Duodenal mucosa (tissue), 2 donors: ENCODE data around the gene UBE2N.

ENCODE experiments used
- H3K27ac ChIP-seq: one replicate; pipeline ENCODE4 v1.7.0; 2013; ENCODE audit warnings: low read depth, low read length
- H3K27me3 ChIP-seq, 2 donors: one replicate each; pipeline ENCODE4 v1.7.0; 2013; ENCODE audit warnings: low read length in 2 of 2, control low read depth in 1 of 2; ENCODE audit not compliant: insufficient read depth in 2 of 2, control insufficient read depth in 1 of 2
- H3K36me3 ChIP-seq, 2 donors: one replicate each; pipeline ENCODE4 v1.7.0; 2013; ENCODE audit warnings: low read length in 2 of 2, control low read depth in 1 of 2; ENCODE audit not compliant: insufficient read depth in 2 of 2, control insufficient read depth in 1 of 2
- H3K4me1 ChIP-seq, 2 donors: one replicate each; pipeline ENCODE4 v1.7.0; 2013; ENCODE audit warnings: low read length in 2 of 2, control low read depth in 1 of 2; ENCODE audit not compliant: insufficient read depth in 2 of 2, control insufficient read depth in 1 of 2
- H3K4me3 ChIP-seq, 2 donors: one replicate each; pipeline ENCODE4 v1.7.0; 2013; ENCODE audit warnings: low read length in 2 of 2, low read depth in 1 of 2
- H3K9ac ChIP-seq, 2 donors: one replicate each; pipeline ENCODE4 v1.7.0; 2013; ENCODE audit warnings: low read length in 2 of 2, low read depth in 1 of 2
- H3K9me3 ChIP-seq, 2 donors: one replicate each; pipeline ENCODE4 v1.7.0; 2013; ENCODE audit warnings: low read length in 2 of 2, control low read depth in 1 of 2; ENCODE audit not compliant: control insufficient read depth in 1 of 2

The UBE2N gene

DNA sequence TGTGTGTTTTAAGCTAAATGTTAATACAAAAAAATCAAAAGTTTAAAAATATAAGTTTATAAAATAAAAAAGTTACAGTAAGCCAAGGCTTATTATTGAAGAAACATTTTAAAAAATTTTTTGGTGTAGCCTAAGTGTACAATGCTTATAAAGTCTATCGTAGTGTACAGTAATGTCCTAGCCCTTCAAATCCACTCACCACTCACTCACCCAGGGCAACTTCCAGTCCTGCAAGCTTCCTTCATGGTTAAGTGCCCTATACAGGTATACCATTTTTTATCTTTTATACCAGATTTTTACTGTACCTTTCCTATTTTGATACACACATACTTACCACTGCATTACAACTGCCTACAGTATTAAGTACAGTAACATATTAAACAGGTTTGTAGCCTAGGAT, 11.9 kb downstream of the UBE2N start:
- no peaks in the 10 kb centered on the region for H3K36me3 ChIP-seq
- H3K27me3 ChIP-seq: no peaks in the 10 kb centered on the region
- H3K9ac ChIP-seq: no peak overlapping the region
- H3K4me3 ChIP-seq: no peak overlapping the region
- H3K27ac ChIP-seq: no peak overlapping the region
- H3K9me3 ChIP-seq: no peaks in the 10 kb centered on the region
- peaks cover 5 to 13% of the 10 kb centered on the region in 2 donors for H3K4me1 ChIP-seq

DNA sequence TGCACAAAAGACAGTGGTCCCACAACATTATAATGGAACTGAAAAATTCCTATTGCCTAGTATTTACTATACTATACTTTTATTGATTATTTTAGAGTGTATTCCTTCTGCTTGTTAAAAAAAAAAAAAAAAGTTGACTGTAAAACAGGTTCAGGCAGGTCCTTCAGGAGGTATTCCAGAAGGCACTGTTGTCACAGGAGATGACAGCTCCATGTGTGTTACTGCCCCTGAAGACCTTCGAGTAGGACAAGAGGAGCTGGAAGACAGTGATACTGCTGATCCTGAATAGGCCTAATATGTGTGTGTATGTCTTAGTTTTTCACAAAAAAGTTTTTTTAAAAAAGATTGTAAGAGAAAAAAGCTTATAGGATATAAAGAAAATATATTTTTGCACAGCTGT, 12.3 kb downstream of the UBE2N start:
- Histone ChIP-seq H3K4me3 (no peak overlapping the region), H3K4me1 (peaks cover 5 to 13% of the 10 kb centered on the region in 2 donors), H3K27ac (no peak overlapping the region), H3K27me3 (no peaks in the 10 kb centered on the region), H3K9ac (no peak overlapping the region), H3K36me3 (no peaks in the 10 kb centered on the region), H3K9me3 (no peaks in the 10 kb centered on the region)

DNA sequence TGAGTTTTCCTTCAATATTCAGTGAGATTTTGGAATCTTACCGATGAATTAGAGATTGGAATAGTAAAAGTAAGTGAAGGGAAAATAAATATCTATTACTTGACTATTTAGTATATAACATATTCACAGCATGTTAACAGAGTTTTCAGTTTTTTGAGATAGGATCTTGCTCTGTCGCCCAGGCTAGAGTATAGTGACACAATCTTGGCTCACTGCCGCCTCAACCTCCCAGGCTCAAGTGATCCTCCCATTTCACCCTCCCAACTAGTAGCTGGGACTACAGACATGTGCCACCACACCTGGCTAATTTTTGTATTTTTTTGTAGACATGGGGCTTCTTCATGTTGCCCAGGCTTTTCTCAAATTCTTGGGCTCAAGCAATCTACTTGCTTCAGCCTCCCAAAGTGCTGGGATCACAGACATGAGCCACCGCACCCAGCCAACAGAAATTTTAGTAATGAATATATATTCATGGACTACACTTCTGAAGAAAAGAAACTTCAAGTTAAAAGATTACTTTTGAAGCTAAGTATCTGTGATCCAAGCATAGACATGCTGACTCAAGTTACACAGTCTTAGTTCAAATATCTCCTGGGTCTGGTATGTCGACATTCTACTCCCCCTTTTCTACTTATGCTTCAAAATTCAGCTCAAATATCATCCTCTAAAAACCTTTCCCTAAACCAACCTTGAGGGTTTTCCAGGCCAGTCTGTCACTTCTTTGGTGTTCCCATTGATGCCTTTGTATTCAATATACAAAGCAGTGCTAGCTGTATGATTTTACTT, 13.8 kb downstream of the UBE2N start:
- no peak overlapping the region for H3K27ac ChIP-seq
- no peak overlapping the region for H3K9ac ChIP-seq
- no peaks in the 10 kb centered on the region for H3K9me3 ChIP-seq
- H3K27me3 ChIP-seq: no peaks in the 10 kb centered on the region
- H3K4me3 ChIP-seq: no peak overlapping the region
- no peaks in the 10 kb centered on the region for H3K36me3 ChIP-seq
- H3K4me1 ChIP-seq: peaks cover 5 to 18% of the 10 kb centered on the region in 2 donors

DNA sequence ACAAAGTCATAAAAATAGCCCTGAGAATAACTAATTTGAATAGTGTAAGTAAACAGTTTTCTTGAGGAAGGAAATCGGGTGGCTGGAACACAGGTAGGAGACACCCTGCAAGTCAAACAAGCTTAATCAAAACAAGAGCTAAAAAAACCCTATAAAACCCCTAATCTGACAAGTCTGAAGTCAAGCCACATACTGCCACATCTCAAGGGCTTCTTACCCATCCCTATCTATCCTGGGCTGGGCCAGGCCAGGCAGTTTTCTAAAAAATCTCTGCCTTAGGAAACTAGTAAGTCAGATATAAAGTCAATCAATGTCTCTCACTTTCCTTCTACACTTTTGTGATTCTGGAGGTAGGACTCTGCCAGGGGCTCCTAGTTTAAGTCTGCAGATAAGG, 15.3 kb downstream of the UBE2N start:
- Histone ChIP-seq H3K4me1 (peaks cover 5 to 18% of the 10 kb centered on the region in 2 donors), H3K27ac (no peak overlapping the region)

DNA sequence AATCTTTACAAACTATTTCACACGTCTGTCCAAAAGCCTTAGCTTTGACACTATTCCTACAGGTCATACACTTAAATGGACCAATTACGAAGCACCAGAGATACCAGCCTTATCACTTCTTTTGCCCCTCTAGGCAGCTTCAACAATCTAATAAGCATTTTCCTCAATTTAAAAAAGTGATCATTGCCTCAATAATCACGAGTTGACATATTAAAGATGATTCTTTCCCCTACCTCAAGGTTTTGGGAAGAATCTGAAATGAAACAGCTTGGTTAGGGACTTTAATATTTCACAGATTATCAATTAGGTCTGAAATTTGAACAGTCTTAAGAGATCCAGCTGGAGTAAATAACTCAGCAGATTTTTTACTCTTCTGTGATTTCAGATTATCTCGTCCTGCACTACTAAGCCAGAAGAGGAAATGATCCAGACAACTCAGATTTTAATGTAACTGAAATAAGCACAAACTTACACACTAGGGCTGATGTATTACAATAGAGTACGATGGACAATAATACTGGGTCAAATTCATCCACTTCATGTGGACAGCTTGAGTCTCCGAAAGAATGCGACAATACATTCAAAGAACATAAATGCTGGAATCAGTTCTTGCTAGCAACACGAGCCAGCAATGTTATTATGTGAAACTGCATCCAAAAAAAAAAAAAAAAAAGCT, 15.9 kb downstream of the UBE2N start:
- H3K9me3 ChIP-seq: no peaks in the 10 kb centered on the region
- no peak overlapping the region for H3K4me3 ChIP-seq
- H3K36me3 ChIP-seq: no peaks in the 10 kb centered on the region
- no peak overlapping the region for H3K27ac ChIP-seq
- H3K4me1 ChIP-seq: peaks cover 5 to 18% of the 10 kb centered on the region in 2 donors
- no peaks in the 10 kb centered on the region for H3K27me3 ChIP-seq
- H3K9ac ChIP-seq: no peak overlapping the region

More for the DNA sequence above, 15.3 kb downstream of the UBE2N start:
- Histone ChIP-seq H3K36me3 (no peaks in the 10 kb centered on the region), H3K27me3 (no peaks in the 10 kb centered on the region), H3K9ac (no peak overlapping the region), H3K9me3 (no peaks in the 10 kb centered on the region), H3K4me3 (no peak overlapping the region)

DNA sequence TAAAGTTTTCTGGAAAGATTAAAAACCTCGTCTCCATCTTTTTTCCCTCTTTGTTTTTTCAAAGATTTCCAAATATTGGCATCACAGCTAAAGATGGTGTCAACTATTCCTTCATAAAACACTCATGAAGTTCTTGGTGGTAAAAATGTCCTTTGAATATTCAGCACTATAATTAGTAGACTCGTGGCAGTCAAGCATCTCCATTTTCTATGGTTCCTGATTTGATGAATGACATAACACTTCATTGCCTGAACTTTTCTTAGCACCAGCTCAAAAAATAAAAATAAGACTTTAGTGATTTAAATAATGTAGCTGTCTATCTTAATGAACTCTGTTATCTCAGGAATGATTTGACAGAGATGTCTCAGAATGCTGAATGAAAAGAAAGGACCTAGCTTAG, 19.7 kb downstream of the UBE2N start:
- H3K27ac ChIP-seq: no peak overlapping the region
- H3K9me3 ChIP-seq: no peaks in the 10 kb centered on the region
- H3K27me3 ChIP-seq: no peaks in the 10 kb centered on the region
- H3K4me3 ChIP-seq: no peak overlapping the region
- no peaks in the 10 kb centered on the region for H3K36me3 ChIP-seq
- no peak overlapping the region for H3K9ac ChIP-seq
- H3K4me1 ChIP-seq: peaks cover 5 to 18% of the 10 kb centered on the region in 2 donors

DNA sequence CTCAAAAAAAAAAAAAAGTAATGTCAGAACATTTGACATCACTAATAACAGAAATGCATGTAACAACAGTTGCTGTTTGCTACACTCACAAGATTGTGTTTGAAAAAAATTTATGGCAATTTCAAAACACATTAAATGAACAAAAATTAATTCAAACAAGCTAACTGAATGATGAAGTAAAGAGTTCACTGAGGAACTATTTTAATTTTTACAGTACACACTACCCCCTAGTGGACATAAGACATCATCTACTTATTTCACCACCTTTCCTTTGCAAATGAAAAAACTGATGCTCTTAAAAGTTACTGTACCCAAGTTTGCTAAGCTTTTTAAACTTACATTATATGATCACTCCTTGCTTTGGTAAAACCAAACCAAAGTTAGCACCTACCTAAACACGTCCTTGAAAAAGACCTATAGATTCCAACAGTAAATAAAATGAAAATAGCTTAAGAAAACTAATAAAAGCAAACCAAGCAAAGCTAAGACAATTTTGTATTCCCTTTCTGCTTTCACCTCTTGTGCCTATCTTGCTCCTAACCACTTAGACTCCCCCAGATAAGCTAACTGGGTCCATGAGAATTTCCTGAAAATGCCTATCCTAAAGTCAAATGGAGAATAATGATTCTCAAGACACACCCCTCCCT, 22.2 kb downstream of the UBE2N start:
- H3K27ac ChIP-seq: no peak overlapping the region
- H3K9me3 ChIP-seq: no peaks in the 10 kb centered on the region
- no peak overlapping the region for H3K9ac ChIP-seq
- peaks cover 0 to 12% of the 10 kb centered on the region in 2 donors for H3K4me1 ChIP-seq
- no peaks in the 10 kb centered on the region for H3K27me3 ChIP-seq
- H3K4me3 ChIP-seq: no peak overlapping the region
- H3K36me3 ChIP-seq: no peaks in the 10 kb centered on the region

DNA sequence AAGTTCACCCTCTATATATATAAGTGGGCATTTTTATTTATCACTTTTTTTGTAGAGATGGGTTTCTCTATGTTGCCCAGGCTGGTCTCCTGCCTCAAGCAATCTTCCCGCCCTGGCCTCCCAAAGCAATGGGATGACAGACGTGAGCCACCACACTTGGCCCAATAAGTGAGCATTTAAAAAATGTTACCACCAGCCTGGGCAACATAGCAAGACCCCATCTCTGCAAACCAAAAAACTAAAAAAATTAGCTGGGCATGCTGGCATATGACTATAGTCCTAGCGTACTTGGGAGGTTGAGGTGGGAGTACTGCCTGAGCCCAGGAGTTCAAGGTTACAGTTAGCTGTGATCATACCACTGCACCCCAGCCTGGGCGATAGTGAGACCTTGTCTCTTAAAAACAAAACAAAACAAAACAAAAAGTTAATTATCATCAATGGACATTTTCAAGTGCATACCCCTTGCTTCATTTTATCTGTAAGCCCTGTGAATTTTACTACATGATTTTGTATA, 23.7 kb downstream of the UBE2N start:
- H3K9ac ChIP-seq: no peak overlapping the region
- H3K36me3 ChIP-seq: no peaks in the 10 kb centered on the region
- H3K9me3 ChIP-seq: no peaks in the 10 kb centered on the region
- H3K4me3 ChIP-seq: no peak overlapping the region
- H3K27me3 ChIP-seq: no peaks in the 10 kb centered on the region
- H3K27ac ChIP-seq: no peak overlapping the region
- H3K4me1 ChIP-seq: peaks cover 4 to 8% of the 10 kb centered on the region in 2 donors

DNA sequence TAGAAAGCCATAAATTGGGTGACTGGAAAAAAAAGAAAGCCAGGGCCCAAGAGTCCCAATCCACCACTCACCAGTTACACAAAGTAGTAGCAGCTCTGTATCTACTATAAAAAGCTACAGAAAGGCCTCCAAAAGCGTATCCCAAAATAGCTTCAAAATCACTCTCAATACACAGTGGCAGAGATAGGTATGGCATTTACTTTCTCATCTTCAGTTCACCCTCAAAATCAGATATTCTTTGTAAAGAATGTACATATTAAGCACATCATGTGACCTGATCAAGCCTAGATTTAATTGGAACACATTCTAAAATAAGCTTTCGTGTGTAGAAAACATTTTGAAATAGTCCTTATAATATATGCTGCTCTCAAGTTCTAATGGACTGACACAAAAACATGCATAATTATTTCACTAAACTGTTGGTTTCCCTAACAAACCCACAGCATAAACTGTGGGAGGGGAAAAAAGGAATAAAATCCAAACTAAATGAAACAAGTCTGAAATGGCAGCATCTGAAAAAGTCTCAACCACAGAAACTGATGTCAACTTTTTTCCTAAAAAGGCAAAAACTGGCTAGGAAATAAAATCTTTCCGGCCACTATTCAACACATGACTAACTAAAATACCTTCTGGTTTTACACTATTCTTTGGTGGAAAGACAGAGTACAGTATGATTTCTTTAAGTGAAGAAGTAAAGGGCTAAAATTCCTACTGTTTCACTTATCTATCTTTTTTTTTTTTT, 25.9 kb downstream of the UBE2N start:
- no peaks in the 10 kb centered on the region for H3K36me3 ChIP-seq
- H3K4me3 ChIP-seq: no peak overlapping the region
- no peaks in the 10 kb centered on the region for H3K27me3 ChIP-seq
- H3K9ac ChIP-seq: no peak overlapping the region
- H3K4me1 ChIP-seq: peaks cover 6 to 8% of the 10 kb centered on the region in 2 donors
- no peak overlapping the region for H3K27ac ChIP-seq
- no peaks in the 10 kb centered on the region for H3K9me3 ChIP-seq
